PC-3 (cell line): Measurements from ENCODE around the gene RAB40AL. TPM values are rescaled to one million over a fixed set of nuclear protein-coding genes. Genes with fewer than 3 reads are reported as not detected.
A peak's percentile ranks its signal among the peaks of the same experiment; 100 is the strongest.

Experiments
- ATAC-seq: fragments of 200-7000 bp; cut with Tn5 transposase; 2 replicates; pipeline ENCODE4 v1.9.1; 2020; ENCODE audit warnings: mild to moderate bottlenecking, moderate library complexity
- BruUV-seq: library from RNA; stranded (reverse); fragments of 400-500 nt; replicated peaks from 2 replicates; lab custom pipeline; 2021; lab: Mats Ljungman, UMichigan
- CTCF ChIA-PET: fragments of 300-600 bp; sonication (Branson Sonifier 250); formaldehyde crosslinking; loops from one replicate; lab custom pipeline; 2022; ENCODE audit warnings: antibody characterized with exemption; lab: Charles Lee
- POLR2A ChIA-PET: fragments of 300-600 bp; sonication (Branson Sonifier 250); formaldehyde crosslinking; loops from one replicate; lab custom pipeline; 2022; ENCODE audit warnings: antibody characterized with exemption; ENCODE audit not compliant: unreplicated experiment; lab: Charles Lee
- DNase-seq: peaks from one replicate; pipeline ENCODE4 v3.0.0-alpha.2; 2015
- H2AFZ ChIP-seq: fragments of 300-600 bp; sonication (generic); 2 replicates; pipeline ENCODE4 v1.6.0; 2016; ENCODE audit warnings: antibody characterized with exemption, low read length
- H3F3A ChIP-seq: fragments of 300-600 bp; sonication (generic); one replicate; pipeline ENCODE4 v1.6.0; 2017; ENCODE audit warnings: antibody characterized with exemption, low read length, control low read depth, mild to moderate bottlenecking; ENCODE audit not compliant: unreplicated experiment
- H3K27ac ChIP-seq: fragments of 300-600 bp; sonication (generic); 2 replicates; pipeline ENCODE4 v1.5.1; 2016; ENCODE audit warnings: mild to moderate bottlenecking, low read length
- H3K27me3 ChIP-seq: fragments of 300-600 bp; sonication (generic); 2 replicates; pipeline ENCODE4 v1.6.1; 2016; ENCODE audit warnings: low read length, mixed read lengths
- H3K36me3 ChIP-seq: fragments of 300-600 bp; sonication (generic); 2 replicates; pipeline ENCODE4 v1.6.1; 2016; ENCODE audit warnings: low read depth, mixed run types, low read length, mixed read lengths
- H3K4me1 ChIP-seq: fragments of 300-600 bp; sonication (generic); 2 replicates; pipeline ENCODE4 v1.5.1; 2016; ENCODE audit warnings: low read length; ENCODE audit not compliant: insufficient read depth
- H3K4me2 ChIP-seq: fragments of 300-600 bp; sonication (generic); 2 replicates; pipeline ENCODE4 v1.6.0; 2016; ENCODE audit warnings: low read length
- H3K4me3 ChIP-seq: fragments of 300-600 bp; sonication (generic); 2 replicates; pipeline ENCODE4 v1.5.1; 2016; ENCODE audit warnings: mild to moderate bottlenecking, low read length, mixed read lengths
- H3K79me2 ChIP-seq: fragments of 300-600 bp; sonication (generic); 2 replicates; pipeline ENCODE4 v1.6.1; 2017; ENCODE audit warnings: low read length, mixed read lengths
- H3K9ac ChIP-seq: fragments of 300-600 bp; sonication (generic); 2 replicates; pipeline ENCODE4 v1.6.0; 2016; ENCODE audit warnings: mild to moderate bottlenecking, low read length
- H3K9me2 ChIP-seq: fragments of 300-600 bp; sonication (generic); replicated peaks from 2 replicates; pipeline ENCODE4 v1.6.1; 2016; ENCODE audit warnings: mixed run types, low read length, mixed read lengths
- H3K9me3 ChIP-seq: fragments of 300-600 bp; sonication (generic); 2 replicates; pipeline ENCODE4 v1.6.1; 2016; ENCODE audit warnings: low read length, mixed read lengths
- H4K20me1 ChIP-seq: fragments of 300-600 bp; sonication (generic); 2 replicates; pipeline ENCODE4 v1.6.1; 2016; ENCODE audit warnings: low read length, mixed read lengths
- EZH2 ChIP-seq: fragments of 300-600 bp; sonication (generic); IDR thresholded peaks from one replicate; pipeline ENCODE4 v1.6.1; 2017; ENCODE audit warnings: antibody characterized with exemption, mild to moderate bottlenecking, low read length; ENCODE audit not compliant: unreplicated experiment
- EZH2phosphoT487 ChIP-seq: fragments of 300-600 bp; sonication (generic); IDR thresholded peaks from 2 replicates; pipeline ENCODE4 v1.6.1; 2018; ENCODE audit warnings: mild to moderate bottlenecking, antibody characterized with exemption, low read length, borderline replicate concordance
- intact Hi-C: fragments of 100-400 bp; cut with micrococcal nuclease; formaldehyde crosslinking; loops from 2 replicates; pipeline ENCODE4 v1.9.0; 2023
- total RNA-seq: library from RNA; depleted of rRNA; stranded (reverse); fragments of >200 nt; gene quantifications from 2 replicates; pipeline ENCODE4 v1.2.3, GENCODE V29; 2014
- TF ChIP-seq, protein P1 (sequence below): fragments of 300-600 bp; sonication (generic); conservative IDR thresholded peaks from 2 replicates; pipeline ENCODE4 v1.5.1; 2017; ENCODE audit warnings: antibody characterized with exemption, low read depth, mild to moderate bottlenecking, low read length

The RAB40AL gene
- total RNA-seq, 1 experiment from 2014 or later = 0.55 TPM

DNA sequence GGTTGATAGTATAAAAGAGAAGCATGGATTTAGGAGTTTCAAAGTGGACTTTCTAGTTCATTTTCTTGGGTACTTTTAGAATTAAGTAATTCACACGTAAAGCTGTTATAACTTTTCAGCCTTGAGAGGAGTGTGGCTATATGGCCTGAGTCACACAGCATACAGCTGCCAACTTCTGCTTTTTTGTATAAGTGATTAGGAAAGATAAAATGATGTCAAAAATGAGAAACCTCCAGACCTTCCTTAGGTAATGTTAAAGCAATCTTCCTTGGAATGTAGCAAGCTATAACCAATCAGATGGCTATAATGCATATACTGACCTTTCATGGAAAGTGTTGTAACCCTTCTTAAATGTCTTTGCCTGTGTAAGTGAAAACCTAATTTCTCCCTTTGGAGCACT lies 39.2 kb downstream of the RAB40AL start:
- Histone ChIP-seq H3K36me3 (no peaks in the 10 kb centered on the region; the same call in 1 of the 2 replicates), H3K4me2 (peak overlapping the region; percentile 51), H3K27me3 (no peaks in the 10 kb centered on the region), H4K20me1 (no peaks in the 10 kb centered on the region), H3K4me3 (no peak overlapping the region), H3K27ac (peak overlapping the region; percentile 98), H3K79me2 (no peaks in the 10 kb centered on the region), H3F3A (peaks cover 4% of the 10 kb centered on the region), H2AFZ (no peak overlapping the region), H3K9me3 (no peaks in the 10 kb centered on the region), H3K9ac (peak overlapping the region; percentile 79), H3K4me1 (peaks cover 46% of the 10 kb centered on the region), H3K9me2 (no peaks in the 10 kb centered on the region)
- ATAC-seq (no peak), DNase-seq (peak; percentile 36)
- TF ChIP-seq, protein P1, sequence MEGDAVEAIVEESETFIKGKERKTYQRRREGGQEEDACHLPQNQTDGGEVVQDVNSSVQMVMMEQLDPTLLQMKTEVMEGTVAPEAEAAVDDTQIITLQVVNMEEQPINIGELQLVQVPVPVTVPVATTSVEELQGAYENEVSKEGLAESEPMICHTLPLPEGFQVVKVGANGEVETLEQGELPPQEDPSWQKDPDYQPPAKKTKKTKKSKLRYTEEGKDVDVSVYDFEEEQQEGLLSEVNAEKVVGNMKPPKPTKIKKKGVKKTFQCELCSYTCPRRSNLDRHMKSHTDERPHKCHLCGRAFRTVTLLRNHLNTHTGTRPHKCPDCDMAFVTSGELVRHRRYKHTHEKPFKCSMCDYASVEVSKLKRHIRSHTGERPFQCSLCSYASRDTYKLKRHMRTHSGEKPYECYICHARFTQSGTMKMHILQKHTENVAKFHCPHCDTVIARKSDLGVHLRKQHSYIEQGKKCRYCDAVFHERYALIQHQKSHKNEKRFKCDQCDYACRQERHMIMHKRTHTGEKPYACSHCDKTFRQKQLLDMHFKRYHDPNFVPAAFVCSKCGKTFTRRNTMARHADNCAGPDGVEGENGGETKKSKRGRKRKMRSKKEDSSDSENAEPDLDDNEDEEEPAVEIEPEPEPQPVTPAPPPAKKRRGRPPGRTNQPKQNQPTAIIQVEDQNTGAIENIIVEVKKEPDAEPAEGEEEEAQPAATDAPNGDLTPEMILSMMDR = no peak
- TF ChIP-seq EZH2phosphoT487 = no peak
- TF ChIP-seq EZH2 = no peak
- intact Hi-C loops = no loop called here
- ChIA-PET POLR2A (no interaction called here), CTCF (no interaction called here)
- BruUV-seq = no TSS peak

DNA sequence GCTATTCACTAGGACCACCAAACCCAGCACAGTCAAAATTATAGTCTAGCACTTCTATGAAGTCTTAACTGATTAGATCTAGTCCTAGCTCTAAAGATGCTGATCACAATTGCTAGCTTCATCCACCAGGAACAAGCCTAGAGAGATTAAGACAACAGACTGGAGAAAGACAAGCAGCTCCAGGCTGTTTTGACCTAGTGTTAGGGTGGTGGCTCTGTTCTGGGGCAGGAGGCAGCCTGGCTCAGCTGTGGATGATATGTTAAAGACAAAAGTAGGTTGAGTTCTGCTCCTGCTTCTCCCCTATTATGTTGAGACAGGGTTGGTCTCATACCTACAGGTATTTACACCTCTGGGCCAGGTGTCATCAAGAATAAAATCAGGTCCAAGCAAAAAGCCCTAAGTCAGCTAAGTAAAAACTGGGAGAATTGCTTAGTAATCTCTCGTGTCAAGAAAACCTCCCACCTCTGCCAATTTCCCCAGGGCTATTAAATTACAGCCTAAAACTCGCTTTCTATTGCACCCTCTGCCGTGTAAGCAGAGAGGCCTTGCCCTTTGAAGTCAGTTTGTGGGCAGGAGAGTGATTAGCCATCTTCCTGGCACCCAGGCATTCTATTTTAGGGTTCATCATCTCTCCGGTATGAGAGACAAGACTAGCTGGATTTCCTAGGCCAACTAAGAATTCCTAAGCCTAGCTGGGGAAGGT lies 39.9 kb downstream of the RAB40AL start:
- Histone ChIP-seq H3K4me1 (peaks cover 46% of the 10 kb centered on the region), H3K27me3 (no peaks in the 10 kb centered on the region), H2AFZ (no peak overlapping the region), H3K79me2 (no peaks in the 10 kb centered on the region), H3K4me3 (no peak overlapping the region; the same call in 1 of the 2 replicates), H3F3A (peaks cover 4% of the 10 kb centered on the region), H3K27ac (peak overlapping the region; percentile 98), H3K9ac (peak overlapping the region; percentile 79), H3K36me3 (no peaks in the 10 kb centered on the region; the same call in 1 of the 2 replicates), H3K4me2 (peak overlapping the region; percentile 51), H3K9me3 (no peaks in the 10 kb centered on the region), H3K9me2 (no peaks in the 10 kb centered on the region), H4K20me1 (no peaks in the 10 kb centered on the region)
- intact Hi-C loops = no loop called here
- DNase-seq = peak; percentile 90
- ATAC-seq = peak; percentile 70
- CTCF ChIA-PET = no interaction called here
- TF ChIP-seq, protein P1 = no peak
- TF ChIP-seq EZH2phosphoT487 (no peak), EZH2 (no peak)
- POLR2A ChIA-PET = no interaction called here
- no TSS peak for BruUV-seq

GRCh38 chrX:102978594-102978993 lies 41.5 kb downstream of the RAB40AL start:
- ATAC-seq (no peak), DNase-seq (no peak)
- Histone ChIP-seq H3K27ac (peak overlapping the region; percentile 98), H3F3A (peaks cover 4% of the 10 kb centered on the region), H3K9me2 (no peaks in the 10 kb centered on the region), H3K79me2 (no peaks in the 10 kb centered on the region), H3K9me3 (no peaks in the 10 kb centered on the region), H2AFZ (no peak overlapping the region), H3K4me2 (no peak overlapping the region), H3K4me3 (no peak overlapping the region), H4K20me1 (no peaks in the 10 kb centered on the region), H3K9ac (no peak overlapping the region), H3K4me1 (peaks cover 46% of the 10 kb centered on the region), H3K36me3 (no peaks in the 10 kb centered on the region; the same call in 1 of the 2 replicates), H3K27me3 (no peaks in the 10 kb centered on the region)
- intact Hi-C loops = no loop called here
- POLR2A ChIA-PET = no interaction called here
- CTCF ChIA-PET = no interaction called here
- BruUV-seq = no TSS peak
- TF ChIP-seq, protein P1 = no peak
- TF ChIP-seq EZH2phosphoT487 (no peak), EZH2 (no peak)
